ENCODE measurements around the gene MRPL46. TPM values are rescaled to one million over a fixed set of nuclear protein-coding genes. Genes with fewer than 3 reads are reported as not detected.
A peak's percentile ranks its signal among the peaks of the same experiment; 100 is the strongest.

Gene MRPL46
- total RNA-seq, 1 donor from 2014 or later, result 17.8 TPM

- H3K27me3 Mint-ChIP-seq (ENCODE audit: insufficient read depth, low read depth), result no peaks in the 10 kb centered on the region
- Histone ChIP-seq H3K9ac (no peak overlapping the region), H4K20me1 (ENCODE audit: low read depth) (peaks cover 4% of the 10 kb centered on the region), H2AFZ (replicated peaks) (no peak overlapping the region), H3K9me3 (ENCODE audit: low read depth) (no peaks in the 10 kb centered on the region), H3K79me2 (ENCODE audit: low read depth) (no peaks in the 10 kb centered on the region), H3F3A (ENCODE audit: low read depth) (no peaks in the 10 kb centered on the region), H3K27me3 (no peaks in the 10 kb centered on the region), H3K27ac (no peak overlapping the region), H3K4me1 (no peaks in the 10 kb centered on the region), H3K4me3 (no peak overlapping the region), H3K36me3 (no peaks in the 10 kb centered on the region), H3K4me2 (no peak overlapping the region)
- H3K36me3 Mint-ChIP-seq, result no peaks in the 10 kb centered on the region
- H3K9me3 Mint-ChIP-seq, result no peaks in the 10 kb centered on the region
- H3K4me3 Mint-ChIP-seq, result no peak overlapping the region
- H3K27ac Mint-ChIP-seq, result no peak overlapping the region
- peak; percentile 77 for TF ChIP-seq CTCF (IDR thresholded peaks at IDR 0.05)
- no peak for TF ChIP-seq EZH2 (IDR thresholded peaks at IDR 0.05)
- TF ChIP-seq EZH2phosphoT487 (IDR thresholded peaks at IDR 0.05), result no peak
- H3K4me1 Mint-ChIP-seq, result peaks cover under 1% of the 10 kb centered on the region
- DNase-seq (ENCODE audit: low spot score), result peak; percentile 87
Measured at GRCh38 chr15:88454867-88455810, 12.0 kb downstream of the MRPL46 start.

- H3K9me3 ChIP-seq (ENCODE audit: low read depth), result no peaks in the 10 kb centered on the region
- H3K36me3 ChIP-seq, result no peaks in the 10 kb centered on the region
- H3K36me3 Mint-ChIP-seq, result no peaks in the 10 kb centered on the region
- no peak overlapping the region for H3K27ac Mint-ChIP-seq
- no peaks in the 10 kb centered on the region for H3K9me3 Mint-ChIP-seq
- no peak overlapping the region for H3K9ac ChIP-seq
- TF ChIP-seq EZH2 (IDR thresholded peaks at IDR 0.05) (no peak), CTCF (IDR thresholded peaks at IDR 0.05) (no peak), EZH2phosphoT487 (IDR thresholded peaks at IDR 0.05) (no peak)
- no peak overlapping the region for H3K4me3 ChIP-seq
- H3K27ac ChIP-seq, result no peak overlapping the region
- H3K4me3 Mint-ChIP-seq, result no peak overlapping the region
- H2AFZ ChIP-seq (replicated peaks), result no peak overlapping the region
- H4K20me1 ChIP-seq (ENCODE audit: low read depth), result peaks cover 4% of the 10 kb centered on the region
- no peak overlapping the region for H3K4me2 ChIP-seq
- peaks cover 3% of the 10 kb centered on the region for H3K4me1 Mint-ChIP-seq
- H3K27me3 Mint-ChIP-seq (ENCODE audit: insufficient read depth, low read depth), result no peaks in the 10 kb centered on the region
- H3K4me1 ChIP-seq, result no peaks in the 10 kb centered on the region
- DNase-seq (ENCODE audit: low spot score), result no peak
- no peaks in the 10 kb centered on the region for H3K79me2 ChIP-seq (ENCODE audit: low read depth)
- peaks cover 9% of the 10 kb centered on the region for H3K27me3 ChIP-seq
- H3F3A ChIP-seq (ENCODE audit: low read depth), result no peaks in the 10 kb centered on the region
Measured at GRCh38 chr15:88454236-88454635, 13.0 kb downstream of the MRPL46 start.

- Mint-ChIP-seq H3K36me3 (no peaks in the 10 kb centered on the region), H3K4me1 (peaks cover 3% of the 10 kb centered on the region)
- TF ChIP-seq CTCF (IDR thresholded peaks at IDR 0.05), result no peak
- TF ChIP-seq EZH2 (IDR thresholded peaks at IDR 0.05), result no peak
- TF ChIP-seq EZH2phosphoT487 (IDR thresholded peaks at IDR 0.05), result no peak
Measured at GRCh38 chr15:88453651-88454050, 13.5 kb downstream of the MRPL46 start.

More at GRCh38 chr15:88453651-88454050, 13.5 kb downstream of the MRPL46 start:
- no peak overlapping the region for H3K4me3 ChIP-seq
- H3K4me1 ChIP-seq, result no peaks in the 10 kb centered on the region
- Mint-ChIP-seq H3K4me3 (no peak overlapping the region), H3K9me3 (no peaks in the 10 kb centered on the region), H3K27ac (peak overlapping the region; percentile 65), H3K27me3 (ENCODE audit: insufficient read depth, low read depth) (no peaks in the 10 kb centered on the region)
- H3K36me3 ChIP-seq, result no peaks in the 10 kb centered on the region
- H3K9me3 ChIP-seq (ENCODE audit: low read depth), result no peaks in the 10 kb centered on the region
- H3K79me2 ChIP-seq (ENCODE audit: low read depth), result no peaks in the 10 kb centered on the region
- H2AFZ ChIP-seq (replicated peaks), result no peak overlapping the region
- no peak for DNase-seq (ENCODE audit: low spot score)
- peaks cover 14% of the 10 kb centered on the region for H3K27me3 ChIP-seq
- no peak overlapping the region for H3K9ac ChIP-seq
- no peaks in the 10 kb centered on the region for H3F3A ChIP-seq (ENCODE audit: low read depth)
- H3K27ac ChIP-seq, result no peak overlapping the region
- H4K20me1 ChIP-seq (ENCODE audit: low read depth), result peaks cover 4% of the 10 kb centered on the region
- no peak overlapping the region for H3K4me2 ChIP-seq
